ENCODE results near the gene THEM5. TPM values are rescaled to one million over a fixed set of nuclear protein-coding genes. Genes with fewer than 3 reads are reported as not detected.

Gene THEM5
- total and polyA plus RNA-seq, 10 of the 15 experiments (the other 5 are each of a cell fraction or from before 2014, with no cell fraction given), result 0.16 TPM; not detected in 9

DNA sequence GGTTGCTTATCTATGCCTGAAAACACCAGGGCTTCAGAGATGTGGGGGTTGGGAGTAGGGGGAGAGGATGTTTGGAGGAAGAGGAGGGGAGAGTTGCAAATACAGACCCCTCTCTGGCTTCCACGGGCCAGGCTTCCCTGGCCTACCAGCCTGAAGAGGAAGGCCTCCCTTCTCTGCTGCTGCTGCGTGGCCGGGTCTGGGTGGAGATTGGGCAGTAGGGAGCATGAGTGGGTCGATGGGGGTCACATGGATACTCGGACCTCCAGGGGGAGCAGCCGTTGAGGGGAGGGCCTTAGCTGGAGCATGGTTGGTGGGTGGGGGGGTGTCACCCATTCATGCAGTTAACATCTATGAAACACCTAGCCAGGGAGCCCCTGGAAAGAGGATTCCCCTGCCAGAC, 23.5 kb downstream of the THEM5 start (continued):
- TF ChIP-seq, protein P1, sequence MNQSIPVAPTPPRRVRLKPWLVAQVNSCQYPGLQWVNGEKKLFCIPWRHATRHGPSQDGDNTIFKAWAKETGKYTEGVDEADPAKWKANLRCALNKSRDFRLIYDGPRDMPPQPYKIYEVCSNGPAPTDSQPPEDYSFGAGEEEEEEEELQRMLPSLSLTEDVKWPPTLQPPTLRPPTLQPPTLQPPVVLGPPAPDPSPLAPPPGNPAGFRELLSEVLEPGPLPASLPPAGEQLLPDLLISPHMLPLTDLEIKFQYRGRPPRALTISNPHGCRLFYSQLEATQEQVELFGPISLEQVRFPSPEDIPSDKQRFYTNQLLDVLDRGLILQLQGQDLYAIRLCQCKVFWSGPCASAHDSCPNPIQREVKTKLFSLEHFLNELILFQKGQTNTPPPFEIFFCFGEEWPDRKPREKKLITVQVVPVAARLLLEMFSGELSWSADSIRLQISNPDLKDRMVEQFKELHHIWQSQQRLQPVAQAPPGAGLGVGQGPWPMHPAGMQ (IDR thresholded peaks at IDR 0.05; ENCODE audit: borderline replicate concordance), result no peak
- TF ChIP-seq JUNB (IDR thresholded peaks at IDR 0.05) (no peak), GATAD2B (conservative IDR thresholded peaks at IDR 0.05; ENCODE audit: low read depth) (no peak), ZNF592 (IDR thresholded peaks at IDR 0.05) (no peak), SUZ12 (IDR thresholded peaks at IDR 0.05; ENCODE audit: unreplicated experiment) (no peak), ZNF217 (IDR thresholded peaks at IDR 0.05) (no peak)
- TF ChIP-seq, protein P2, sequence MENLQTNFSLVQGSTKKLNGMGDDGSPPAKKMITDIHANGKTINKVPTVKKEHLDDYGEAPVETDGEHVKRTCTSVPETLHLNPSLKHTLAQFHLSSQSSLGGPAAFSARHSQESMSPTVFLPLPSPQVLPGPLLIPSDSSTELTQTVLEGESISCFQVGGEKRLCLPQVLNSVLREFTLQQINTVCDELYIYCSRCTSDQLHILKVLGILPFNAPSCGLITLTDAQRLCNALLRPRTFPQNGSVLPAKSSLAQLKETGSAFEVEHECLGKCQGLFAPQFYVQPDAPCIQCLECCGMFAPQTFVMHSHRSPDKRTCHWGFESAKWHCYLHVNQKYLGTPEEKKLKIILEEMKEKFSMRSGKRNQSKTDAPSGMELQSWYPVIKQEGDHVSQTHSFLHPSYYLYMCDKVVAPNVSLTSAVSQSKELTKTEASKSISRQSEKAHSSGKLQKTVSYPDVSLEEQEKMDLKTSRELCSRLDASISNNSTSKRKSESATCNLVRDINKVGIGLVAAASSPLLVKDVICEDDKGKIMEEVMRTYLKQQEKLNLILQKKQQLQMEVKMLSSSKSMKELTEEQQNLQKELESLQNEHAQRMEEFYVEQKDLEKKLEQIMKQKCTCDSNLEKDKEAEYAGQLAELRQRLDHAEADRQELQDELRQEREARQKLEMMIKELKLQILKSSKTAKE (IDR thresholded peaks at IDR 0.05; ENCODE audit: low read depth, poor library complexity, severe bottlenecking), result no peak
- TF ChIP-seq, protein P3, sequence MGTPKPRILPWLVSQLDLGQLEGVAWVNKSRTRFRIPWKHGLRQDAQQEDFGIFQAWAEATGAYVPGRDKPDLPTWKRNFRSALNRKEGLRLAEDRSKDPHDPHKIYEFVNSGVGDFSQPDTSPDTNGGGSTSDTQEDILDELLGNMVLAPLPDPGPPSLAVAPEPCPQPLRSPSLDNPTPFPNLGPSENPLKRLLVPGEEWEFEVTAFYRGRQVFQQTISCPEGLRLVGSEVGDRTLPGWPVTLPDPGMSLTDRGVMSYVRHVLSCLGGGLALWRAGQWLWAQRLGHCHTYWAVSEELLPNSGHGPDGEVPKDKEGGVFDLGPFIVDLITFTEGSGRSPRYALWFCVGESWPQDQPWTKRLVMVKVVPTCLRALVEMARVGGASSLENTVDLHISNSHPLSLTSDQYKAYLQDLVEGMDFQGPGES (IDR thresholded peaks at IDR 0.05), result no peak

Measured in GM12878 (cell line).